Left lung (tissue), 10 donors: ENCODE results near the gene ARL9. TPM values are rescaled to one million over a fixed set of nuclear protein-coding genes. Genes with fewer than 3 reads are reported as not detected.

Source experiments
- ATAC-seq: fragments of 200-7000 bp; cut with Tn5 transposase; one replicate; pipeline ENCODE4 v1.9.1; 2020; ENCODE audit warnings: moderate library complexity
- DNase-seq, 4 donors: peaks; one replicate each; pipeline ENCODE4 v3.0.0-alpha.2; 2013 to 2020
- H3K27ac ChIP-seq, 2 donors: fragments of 200-600 bp; sonication (generic) in 1 of 2; one replicate each; pipeline versions ENCODE4 v1.5.0 to v1.8.0; 2020 to 2021
- H3K27me3 ChIP-seq, 2 donors: fragments of 200-600 bp; sonication (generic) in 1 of 2; one replicate each; pipeline versions ENCODE4 v1.5.0 to v1.8.0; 2020 to 2021
- H3K36me3 ChIP-seq, 2 donors: fragments of 200-600 bp; sonication (generic) in 1 of 2; one replicate each; pipeline versions ENCODE4 v1.5.0 to v1.8.0; 2020 to 2021
- H3K4me1 ChIP-seq, 2 donors: fragments of 200-600 bp; one replicate each; pipeline ENCODE4 v1.8.0; 2021
- H3K4me3 ChIP-seq, 2 donors: fragments of 200-600 bp; sonication (generic) in 1 of 2; one replicate each; pipeline versions ENCODE4 v1.5.0 to v1.8.0; 2020 to 2021; ENCODE audit warnings: mild to moderate bottlenecking in 1 of 2
- H3K9me3 ChIP-seq, 2 donors: fragments of 200-600 bp; sonication (generic) in 1 of 2; one replicate each; pipeline versions ENCODE4 v1.5.0 to v1.8.0; 2020 to 2021
- CTCF ChIP-seq, 2 donors: fragments of 200-600 bp; sonication (generic) in 1 of 2; IDR thresholded peaks; one replicate each; pipeline versions ENCODE4 v1.5.0 to v1.8.0; 2021; ENCODE audit warnings: antibody characterized with exemption in 2 of 2
- intact Hi-C, 2 donors: fragments of 100-400 bp; cut with DNase I; formaldehyde crosslinking; loops; one replicate each; pipeline versions ENCODE4 v1.11.2 to v1.14.2; 2022
- polyA plus RNA-seq, 6 donors: library from polyadenylated mRNA; unstranded; fragments of 120-200 nt; gene quantifications; one replicate each; pipeline ENCODE4 v1.2.1, GENCODE V29; 2013; ENCODE audit not compliant: insufficient read length in 6 of 6
- total RNA-seq, 2 donors: library from RNA; stranded (reverse); fragmentation: NEBNext Ultra II Directional; extraction: Animal tissue kit (Norgen Biotek cat#: 25700); gene quantifications; one replicate each; pipeline ENCODE4 v1.2.1, GENCODE V29; 2021
- donor health status: DM: no; HTN: yes; CAD: no.
- donor health status: DM: no; HTN: no; CAD: no.

ARL9 gene
- total and polyA plus RNA-seq, 8 donors = 0.15 to 1.5 (median 0.56) TPM; not detected in 1

GRCh38 chr4:56468097-56468422, 37.5 kb upstream of the ARL9 start:
- DNase-seq = peak in 2 of 4 donors; percentile 46 to 48

GRCh38 chr4:56469489-56470210, 35.9 kb upstream of the ARL9 start:
- Histone ChIP-seq H3K27ac (no peak overlapping the region), H3K36me3 (peaks cover 0 to 45% of the 10 kb centered on the region in 2 donors), H3K4me1 (peaks cover 24 to 41% of the 10 kb centered on the region in 2 donors), H3K9me3 (no peaks in the 10 kb centered on the region), H3K27me3 (no peaks in the 10 kb centered on the region), H3K4me3 (no peak overlapping the region)
- DNase-seq (no peak), ATAC-seq (no peak)
- no peak for TF ChIP-seq CTCF (IDR thresholded peaks at IDR 0.05)
- intact Hi-C loops = no loop called here

More at GRCh38 chr4:56468097-56468422, 37.5 kb upstream of the ARL9 start:
- intact Hi-C loops = no loop called here
- TF ChIP-seq CTCF (IDR thresholded peaks at IDR 0.05) = no peak
- H3K9me3 ChIP-seq = no peaks in the 10 kb centered on the region
- H3K4me3 ChIP-seq = peak overlapping the region; percentile 96 to 97
- H3K27me3 ChIP-seq = no peaks in the 10 kb centered on the region
- ATAC-seq = peak; percentile 81
- peaks cover 24 to 47% of the 10 kb centered on the region in 2 donors for H3K4me1 ChIP-seq
- peaks cover 0 to 30% of the 10 kb centered on the region in 2 donors for H3K36me3 ChIP-seq
- H3K27ac ChIP-seq = peak overlapping the region; percentile 89

- ATAC-seq (no peak), DNase-seq (no peak)
- H3K4me3 ChIP-seq = no peak overlapping the region
- H3K27me3 ChIP-seq = no peaks in the 10 kb centered on the region
- intact Hi-C loops = no loop called here
- no peak overlapping the region for H3K27ac ChIP-seq
- no peaks in the 10 kb centered on the region for H3K9me3 ChIP-seq
- H3K36me3 ChIP-seq = peaks cover 0 to 100% of the 10 kb centered on the region in 2 donors
- H3K4me1 ChIP-seq = no peaks in the 10 kb centered on the region
- TF ChIP-seq CTCF (IDR thresholded peaks at IDR 0.05) = no peak
Measured at GRCh38 chr4:56475917-56476316, 29.7 kb upstream of the ARL9 start.

- Histone ChIP-seq H3K4me3 (no peak overlapping the region), H3K36me3 (peaks cover 0 to 98% of the 10 kb centered on the region in 2 donors), H3K4me1 (no peaks in the 10 kb centered on the region), H3K27ac (no peak overlapping the region), H3K9me3 (no peaks in the 10 kb centered on the region), H3K27me3 (no peaks in the 10 kb centered on the region)
- intact Hi-C loops = no loop called here
- ATAC-seq (no peak), DNase-seq (no peak)
- no peak for TF ChIP-seq CTCF (IDR thresholded peaks at IDR 0.05)
Measured at GRCh38 chr4:56477192-56477702, 28.3 kb upstream of the ARL9 start.

- intact Hi-C loops = no loop called here
- Histone ChIP-seq H3K27ac (no peak overlapping the region), H3K9me3 (no peaks in the 10 kb centered on the region), H3K36me3 (peaks cover 0 to 98% of the 10 kb centered on the region in 2 donors), H3K4me3 (no peak overlapping the region), H3K4me1 (no peaks in the 10 kb centered on the region), H3K27me3 (no peaks in the 10 kb centered on the region)
- no peak for ATAC-seq
- no peak for DNase-seq
- TF ChIP-seq CTCF (IDR thresholded peaks at IDR 0.05) = no peak
Measured at GRCh38 chr4:56480691-56481090, 24.9 kb upstream of the ARL9 start.
